H1 (cell line): Measurements from ENCODE around the gene RGL1. TPM values are rescaled to one million over a fixed set of nuclear protein-coding genes. Genes with fewer than 3 reads are reported as not detected.

ENCODE experiments used
- polyA plus RNA-seq, 7 experiments: library from polyadenylated mRNA; depleted of rRNA in 3 of 7; stranded (reverse) in 5 of 7; unstranded in 2 of 7; fragments of >200 nt in 5 of 7; fragments of 200-250 nt in 2 of 7; gene quantifications; 1 replicate in 5 of 7; 2 replicates in 1 of 7; 4 replicates in 1 of 7; pipeline versions ENCODE4 v1.2.1 to v1.2.3, GENCODE V29; 2011 to 2013; ENCODE audit warnings: missing spikeins in 2 of 7, mixed read lengths in 2 of 7
- total RNA-seq: library from RNA; stranded (reverse); fragmentation: NEBNext Ultra II Directional; extraction: Animal tissue kit (Norgen Biotek cat#: 25700); gene quantifications from 2 replicates; pipeline ENCODE4 v1.2.1, GENCODE V29; 2021
- TF ChIP-seq, protein P1 (sequence below): IDR thresholded peaks from 2 replicates; pipeline ENCODE4 v1.6.1; 2012; ENCODE audit warnings: low read length, inconsistent platforms

The RGL1 gene
- total and polyA plus RNA-seq, 2 of the 8 experiments (the other 6 are each of a cell fraction or from before 2014, with no cell fraction given), result 0.98 to 2.4 TPM

DNA sequence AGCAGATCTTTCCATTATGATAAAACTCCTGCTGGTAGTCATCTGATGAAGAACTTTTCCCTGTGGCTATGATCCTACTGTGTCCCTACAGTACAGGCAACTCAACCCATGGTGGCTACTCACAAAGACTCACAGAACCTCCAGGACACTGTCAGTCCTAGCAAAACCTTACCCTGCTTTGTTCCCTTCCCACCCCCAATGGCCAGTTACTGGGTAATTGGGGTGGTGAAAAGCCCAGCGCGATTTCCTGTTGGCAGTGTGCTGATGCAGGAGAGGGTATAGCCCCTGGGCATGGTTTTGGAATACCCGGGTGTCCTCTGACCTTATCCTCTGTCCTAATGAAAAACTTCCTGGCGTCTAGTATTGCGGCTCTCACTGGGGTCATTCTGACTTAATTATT lies 533 bp upstream of the RGL1 start (continued):
- TF ChIP-seq, protein P1, sequence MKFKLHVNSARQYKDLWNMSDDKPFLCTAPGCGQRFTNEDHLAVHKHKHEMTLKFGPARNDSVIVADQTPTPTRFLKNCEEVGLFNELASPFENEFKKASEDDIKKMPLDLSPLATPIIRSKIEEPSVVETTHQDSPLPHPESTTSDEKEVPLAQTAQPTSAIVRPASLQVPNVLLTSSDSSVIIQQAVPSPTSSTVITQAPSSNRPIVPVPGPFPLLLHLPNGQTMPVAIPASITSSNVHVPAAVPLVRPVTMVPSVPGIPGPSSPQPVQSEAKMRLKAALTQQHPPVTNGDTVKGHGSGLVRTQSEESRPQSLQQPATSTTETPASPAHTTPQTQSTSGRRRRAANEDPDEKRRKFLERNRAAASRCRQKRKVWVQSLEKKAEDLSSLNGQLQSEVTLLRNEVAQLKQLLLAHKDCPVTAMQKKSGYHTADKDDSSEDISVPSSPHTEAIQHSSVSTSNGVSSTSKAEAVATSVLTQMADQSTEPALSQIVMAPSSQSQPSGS, result no peak
